ENCODE data around the gene XXYLT1. TPM values are rescaled to one million over a fixed set of nuclear protein-coding genes. Genes with fewer than 3 reads are reported as not detected.

Gene XXYLT1
- total RNA-seq, 1 donor from 2014 or later, result 16.4 TPM

- TF ChIP-seq EZH2 (IDR thresholded peaks at IDR 0.05), result no peak
- TF ChIP-seq EZH2phosphoT487 (IDR thresholded peaks at IDR 0.05), result no peak
- TF ChIP-seq CTCF (IDR thresholded peaks at IDR 0.05), result no peak
- Histone ChIP-seq H3F3A (ENCODE audit: low read depth) (no peaks in the 10 kb centered on the region), H3K9me3 (ENCODE audit: low read depth) (no peaks in the 10 kb centered on the region), H3K27ac (no peak overlapping the region), H3K4me3 (no peak overlapping the region), H3K36me3 (no peaks in the 10 kb centered on the region), H3K9ac (no peak overlapping the region), H4K20me1 (ENCODE audit: low read depth) (no peaks in the 10 kb centered on the region), H2AFZ (replicated peaks) (no peak overlapping the region), H3K27me3 (no peaks in the 10 kb centered on the region), H3K4me2 (no peak overlapping the region), H3K4me1 (peaks cover 11% of the 10 kb centered on the region), H3K79me2 (ENCODE audit: low read depth) (no peaks in the 10 kb centered on the region)
- Mint-ChIP-seq H3K9me3 (peaks cover 4% of the 10 kb centered on the region), H3K36me3 (peaks cover 2% of the 10 kb centered on the region), H3K27me3 (ENCODE audit: insufficient read depth, low read depth) (peaks cover 7% of the 10 kb centered on the region), H3K27ac (no peak overlapping the region), H3K4me3 (no peak overlapping the region), H3K4me1 (peaks cover 24% of the 10 kb centered on the region)
- no peak for DNase-seq (ENCODE audit: low spot score)
Observed at GRCh38 chr3:195034101-195034500, 236.9 kb downstream of the XXYLT1 start.

- H4K20me1 ChIP-seq (ENCODE audit: low read depth), result no peaks in the 10 kb centered on the region
- peak overlapping the region; percentile 15 for H3K27ac Mint-ChIP-seq
- H3K27me3 Mint-ChIP-seq (ENCODE audit: insufficient read depth, low read depth), result peaks cover 6% of the 10 kb centered on the region
- peaks cover 4% of the 10 kb centered on the region for H3K9me3 Mint-ChIP-seq
- H3K4me3 Mint-ChIP-seq, result no peak overlapping the region
- H3K4me2 ChIP-seq, result no peak overlapping the region
- no peaks in the 10 kb centered on the region for H3K9me3 ChIP-seq (ENCODE audit: low read depth)
- no peaks in the 10 kb centered on the region for H3K79me2 ChIP-seq (ENCODE audit: low read depth)
- no peak overlapping the region for H3K27ac ChIP-seq
- no peaks in the 10 kb centered on the region for H3K36me3 ChIP-seq
- no peaks in the 10 kb centered on the region for H3F3A ChIP-seq (ENCODE audit: low read depth)
- H3K27me3 ChIP-seq, result no peaks in the 10 kb centered on the region
- H2AFZ ChIP-seq (replicated peaks), result no peak overlapping the region
- peaks cover 10% of the 10 kb centered on the region for H3K4me1 ChIP-seq
- peaks cover 2% of the 10 kb centered on the region for H3K36me3 Mint-ChIP-seq
- no peak for DNase-seq (ENCODE audit: low spot score)
- TF ChIP-seq CTCF (IDR thresholded peaks at IDR 0.05), result no peak
- no peak for TF ChIP-seq EZH2 (IDR thresholded peaks at IDR 0.05)
- no peak for TF ChIP-seq EZH2phosphoT487 (IDR thresholded peaks at IDR 0.05)
- H3K4me1 Mint-ChIP-seq, result peaks cover 21% of the 10 kb centered on the region
- H3K4me3 ChIP-seq, result no peak overlapping the region
- no peak overlapping the region for H3K9ac ChIP-seq
Observed at GRCh38 chr3:195033531-195034091, 237.3 kb downstream of the XXYLT1 start.

- Mint-ChIP-seq H3K4me3 (no peak overlapping the region), H3K27ac (no peak overlapping the region), H3K4me1 (peaks cover 19% of the 10 kb centered on the region), H3K36me3 (peaks cover 2% of the 10 kb centered on the region), H3K9me3 (peaks cover 4% of the 10 kb centered on the region), H3K27me3 (ENCODE audit: insufficient read depth, low read depth) (peaks cover 4% of the 10 kb centered on the region)
- Histone ChIP-seq H3K27ac (no peak overlapping the region), H3K9me3 (ENCODE audit: low read depth) (no peaks in the 10 kb centered on the region), H3K79me2 (ENCODE audit: low read depth) (no peaks in the 10 kb centered on the region), H3K4me3 (no peak overlapping the region), H3K36me3 (no peaks in the 10 kb centered on the region), H3K27me3 (no peaks in the 10 kb centered on the region), H3K4me2 (no peak overlapping the region), H4K20me1 (ENCODE audit: low read depth) (no peaks in the 10 kb centered on the region), H3K4me1 (peaks cover 10% of the 10 kb centered on the region), H3K9ac (no peak overlapping the region), H2AFZ (replicated peaks) (no peak overlapping the region), H3F3A (ENCODE audit: low read depth) (no peaks in the 10 kb centered on the region)
- TF ChIP-seq EZH2phosphoT487 (IDR thresholded peaks at IDR 0.05) (no peak), EZH2 (IDR thresholded peaks at IDR 0.05) (no peak), CTCF (IDR thresholded peaks at IDR 0.05) (no peak)
- no peak for DNase-seq (ENCODE audit: low spot score)
Observed at GRCh38 chr3:195032955-195033354, 238.0 kb downstream of the XXYLT1 start.
